Inflammatory macrophage treated with lipopolysaccharide for 1 hour (primary cell): ENCODE results near the gene EMCN.
"Not testable (repeated sequence)": the region's sequence is repeated elsewhere in the genome, so short reads cannot be mapped to it uniquely, and the experiment has no call there.

Source experiments
- DNase-seq, 2 donors: peaks; one replicate each; pipeline ENCODE4 v3.0.0-alpha.2; 2020 to 2022

Gene EMCN

GRCh38 chr4:100489305-100489704 lies 28.5 kb downstream of the EMCN start:
- no peak for DNase-seq

GRCh38 chr4:100486496-100486895 lies 31.3 kb downstream of the EMCN start:
- no peak for DNase-seq

GRCh38 chr4:100483796-100484195 lies 34.0 kb downstream of the EMCN start:
- DNase-seq, result no peak

GRCh38 chr4:100479971-100480370 lies 37.9 kb downstream of the EMCN start:
- DNase-seq, result no peak

- DNase-seq, result no peak
Observed at GRCh38 chr4:100469555-100469954, 48.3 kb downstream of the EMCN start.

- DNase-seq, result no peak
Observed at GRCh38 chr4:100466501-100466900, 51.3 kb downstream of the EMCN start.

- DNase-seq, result no peak
Observed at GRCh38 chr4:100461807-100462605, 55.8 kb downstream of the EMCN start.

GRCh38 chr4:100450449-100450848 lies 67.4 kb downstream of the EMCN start:
- no peak for DNase-seq

- DNase-seq, result no peak
Observed at GRCh38 chr4:100431416-100431815, 86.4 kb downstream of the EMCN start.

- DNase-seq, result no peak
Observed at GRCh38 chr4:100430451-100430850, 87.4 kb downstream of the EMCN start.

- DNase-seq, result no peak
Observed at GRCh38 chr4:100429616-100430015, 88.2 kb downstream of the EMCN start.

- no peak for DNase-seq
Observed at GRCh38 chr4:100428051-100428450, 89.8 kb downstream of the EMCN start.

- no peak for DNase-seq
Observed at GRCh38 chr4:100424376-100424775, 93.4 kb downstream of the EMCN start.

GRCh38 chr4:100422894-100423293 lies 94.9 kb downstream of the EMCN start:
- no peak for DNase-seq

GRCh38 chr4:100421361-100421978 lies 96.4 kb downstream of the EMCN start:
- DNase-seq, result no peak

- no peak for DNase-seq
Observed at GRCh38 chr4:100420571-100420970, 97.3 kb downstream of the EMCN start.

GRCh38 chr4:100417565-100417964 lies 100.3 kb downstream of the EMCN start:
- no peak for DNase-seq

GRCh38 chr4:100414016-100414790 lies 103.6 kb downstream of the EMCN start:
- DNase-seq, result no peak

GRCh38 chr4:100391863-100392262 lies 126.0 kb downstream of the EMCN start:
- no peak for DNase-seq

GRCh38 chr4:100391086-100391485 lies 126.7 kb downstream of the EMCN start:
- DNase-seq, result no peak

- DNase-seq, result no peak
Observed at GRCh38 chr4:100386270-100386669, 131.6 kb downstream of the EMCN start.

GRCh38 chr4:100380401-100380800 lies 137.4 kb downstream of the EMCN start:
- DNase-seq, result not testable (repeated sequence)

- DNase-seq, result no peak
Observed at GRCh38 chr4:100379583-100380105, 138.2 kb downstream of the EMCN start.

GRCh38 chr4:100372432-100372831 lies 145.4 kb downstream of the EMCN start:
- DNase-seq, result no peak
